ENCODE results near the gene PRKCE.

- TF ChIP-seq, protein P1, sequence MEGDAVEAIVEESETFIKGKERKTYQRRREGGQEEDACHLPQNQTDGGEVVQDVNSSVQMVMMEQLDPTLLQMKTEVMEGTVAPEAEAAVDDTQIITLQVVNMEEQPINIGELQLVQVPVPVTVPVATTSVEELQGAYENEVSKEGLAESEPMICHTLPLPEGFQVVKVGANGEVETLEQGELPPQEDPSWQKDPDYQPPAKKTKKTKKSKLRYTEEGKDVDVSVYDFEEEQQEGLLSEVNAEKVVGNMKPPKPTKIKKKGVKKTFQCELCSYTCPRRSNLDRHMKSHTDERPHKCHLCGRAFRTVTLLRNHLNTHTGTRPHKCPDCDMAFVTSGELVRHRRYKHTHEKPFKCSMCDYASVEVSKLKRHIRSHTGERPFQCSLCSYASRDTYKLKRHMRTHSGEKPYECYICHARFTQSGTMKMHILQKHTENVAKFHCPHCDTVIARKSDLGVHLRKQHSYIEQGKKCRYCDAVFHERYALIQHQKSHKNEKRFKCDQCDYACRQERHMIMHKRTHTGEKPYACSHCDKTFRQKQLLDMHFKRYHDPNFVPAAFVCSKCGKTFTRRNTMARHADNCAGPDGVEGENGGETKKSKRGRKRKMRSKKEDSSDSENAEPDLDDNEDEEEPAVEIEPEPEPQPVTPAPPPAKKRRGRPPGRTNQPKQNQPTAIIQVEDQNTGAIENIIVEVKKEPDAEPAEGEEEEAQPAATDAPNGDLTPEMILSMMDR (IDR thresholded peaks at IDR 0.05) = no peak
- no peak for TF ChIP-seq EZH2 (IDR thresholded peaks at IDR 0.05; ENCODE audit: borderline replicate concordance, insufficient read depth, low read depth, low read length, poor library complexity, severe bottlenecking)
These were observed 220.7 kb downstream of the PRKCE start for GRCh38 chr2:45872211-45872610.
